CD14-positive monocyte (primary cell): ENCODE measurements around the gene CFAP157. TPM values are rescaled to one million over a fixed set of nuclear protein-coding genes. Genes with fewer than 3 reads are reported as not detected.
"Not testable (repeated sequence)": the region's sequence is repeated elsewhere in the genome, so short reads cannot be mapped to it uniquely, and the experiment has no call there.

Experiments used
- DNase-seq, 3 donors: peaks; one replicate each; pipeline ENCODE4 v3.0.0-alpha.2; 2011 to 2022
- H2AFZ ChIP-seq: 2 replicates; pipeline ENCODE4 v1.6.0; 2012; ENCODE audit warnings: mild to moderate bottlenecking, low read depth, low read length, inconsistent platforms; ENCODE audit not compliant: insufficient read depth, poor library complexity, severe bottlenecking
- H3K27ac ChIP-seq, 2 donors: 1 replicate in 1 of 2; 2 replicates in 1 of 2; pipeline ENCODE4 v1.5.1; 2012 to 2013; ENCODE audit warnings: low read length in 2 of 2, control low read depth in 1 of 2, inconsistent platforms in 1 of 2, low read depth in 1 of 2, mild to moderate bottlenecking in 1 of 2
- H3K27me3 ChIP-seq, 2 donors: one replicate each; pipeline versions ENCODE4 v1.6.0 to v1.6.1; 2011 to 2013; ENCODE audit warnings: low read length in 2 of 2; ENCODE audit not compliant: control insufficient read depth in 2 of 2, insufficient read depth in 2 of 2
- H3K36me3 ChIP-seq, 2 donors: replicated peaks in 1 of 2; 1 replicate in 1 of 2; 2 replicates in 1 of 2; pipeline versions ENCODE4 v1.5.1 to v1.6.1; 2012 to 2013; ENCODE audit warnings: low read length in 2 of 2, control low read depth in 1 of 2, inconsistent platforms in 1 of 2, mild to moderate bottlenecking in 1 of 2; ENCODE audit not compliant: insufficient read depth in 2 of 2, control insufficient read depth in 1 of 2
- H3K4me1 ChIP-seq, 2 donors: 1 replicate in 1 of 2; 2 replicates in 1 of 2; pipeline versions ENCODE4 v1.5.1 to v1.6.1; 2012 to 2013; ENCODE audit warnings: low read length in 2 of 2, control low read depth in 1 of 2, inconsistent platforms in 1 of 2, mild to moderate bottlenecking in 1 of 2, moderate library complexity in 1 of 2; ENCODE audit not compliant: insufficient read depth in 2 of 2, control insufficient read depth in 1 of 2
- H3K4me2 ChIP-seq: replicated peaks from 2 replicates; pipeline ENCODE3; 2012; ENCODE audit warnings: low read length, moderate library complexity, mild to moderate bottlenecking; ENCODE audit not compliant: poor library complexity, severe bottlenecking; ENCODE audit errors: extremely low read depth
- H3K4me3 ChIP-seq, 3 experiments: fragments of 200-600 bp in 1 of 3; sonication (generic) in 1 of 3; replicated peaks in 1 of 3; 1 replicate in 2 of 3; 2 replicates in 1 of 3; pipeline ENCODE4 v1.5.1; 2011 to 2013; ENCODE audit warnings: low read length in 3 of 3, mild to moderate bottlenecking in 3 of 3, control low read depth in 2 of 3, low read depth in 2 of 3, inconsistent platforms in 1 of 3, moderate library complexity in 1 of 3
- H3K79me2 ChIP-seq: 2 replicates; pipeline ENCODE4 v1.6.0; 2012; ENCODE audit warnings: mild to moderate bottlenecking, control low read depth, inconsistent platforms, low read length, moderate library complexity; ENCODE audit not compliant: insufficient read depth
- H3K9ac ChIP-seq: 2 replicates; pipeline ENCODE4 v1.6.0; 2017; ENCODE audit warnings: low read length, mild to moderate bottlenecking; ENCODE audit not compliant: insufficient read depth, poor library complexity, severe bottlenecking
- H3K9me3 ChIP-seq, 2 donors: replicated peaks in 1 of 2; 1 replicate in 1 of 2; 2 replicates in 1 of 2; pipeline versions ENCODE4 v1.5.1 to v1.6.1; 2012 to 2013; ENCODE audit warnings: low read length in 2 of 2, control low read depth in 1 of 2; ENCODE audit not compliant: control insufficient read depth in 1 of 2, insufficient read depth in 1 of 2
- H4K20me1 ChIP-seq: 2 replicates; pipeline ENCODE4 v1.6.0; 2012; ENCODE audit warnings: mild to moderate bottlenecking, low read length, control low read depth, moderate library complexity; ENCODE audit not compliant: insufficient read depth
- H3K27ac Mint-ChIP-seq, 7 donors: one replicate each; pipeline ENCODE4 v1.8.0; 2020; ENCODE audit warnings: mild to moderate bottlenecking in 7 of 7, mixed read lengths in 7 of 7, moderate library complexity in 6 of 7, inconsistent platforms in 2 of 7
- H3K27me3 Mint-ChIP-seq, 3 donors: one replicate each; pipeline ENCODE4 v1.8.0; 2021 to 2022; ENCODE audit warnings: low read depth in 3 of 3, mild to moderate bottlenecking in 3 of 3, mixed read lengths in 3 of 3, moderate library complexity in 3 of 3, inconsistent platforms in 1 of 3
- H3K36me3 Mint-ChIP-seq, 2 donors: one replicate each; pipeline ENCODE4 v1.8.0; 2020; ENCODE audit warnings: mixed read lengths in 2 of 2, inconsistent platforms in 1 of 2, mild to moderate bottlenecking in 1 of 2
- H3K4me1 Mint-ChIP-seq: one replicate; pipeline ENCODE4 v1.8.0; 2020; ENCODE audit warnings: mild to moderate bottlenecking, mixed read lengths
- H3K4me3 Mint-ChIP-seq, 2 donors: one replicate each; pipeline ENCODE4 v1.8.0; 2020; ENCODE audit warnings: mild to moderate bottlenecking in 2 of 2, mixed read lengths in 2 of 2, moderate library complexity in 1 of 2
- H3K9me3 Mint-ChIP-seq, 7 donors: one replicate each; pipeline ENCODE4 v1.8.0; 2020 to 2022; ENCODE audit warnings: mixed read lengths in 7 of 7, mild to moderate bottlenecking in 6 of 7, moderate library complexity in 6 of 7, inconsistent platforms in 2 of 7
- WGBS: methylation state at CpG from one replicate; pipeline ENCODE4 v1.1.5; 2013; ENCODE audit warnings: missing lambda C conversion rate; ENCODE audit not compliant: insufficient coverage; 5-methylcytosine and 5-hydroxymethylcytosine counted together
- intact Hi-C, 2 donors: fragments of 100-400 bp; cut with micrococcal nuclease; formaldehyde crosslinking; loops; one replicate each; pipeline versions ENCODE4 v1.15.0 to v1.15.1; 2023
- polyA plus RNA-seq, 3 donors: library from polyadenylated mRNA; depleted of rRNA in 1 of 3; unstranded in 2 of 3; stranded (reverse) in 1 of 3; fragments of 300-500 nt in 2 of 3; fragments of >200 nt in 1 of 3; fragmentation: Illumina TruSeq in 2 of 3; gene quantifications; 1 replicate in 2 of 3; 2 replicates in 1 of 3; pipeline ENCODE4 v1.2.3, GENCODE V29; 2012 to 2021
- TF ChIP-seq, protein P1 (sequence below): fragments of 200-600 bp; IDR thresholded peaks from one replicate; pipeline ENCODE4 v1.8.0; 2022; ENCODE audit warnings: antibody characterized with exemption, mild to moderate bottlenecking

CFAP157 gene
- polyA plus RNA-seq, 3 donors = 0.06 to 0.09 TPM; not detected in 1

DNA sequence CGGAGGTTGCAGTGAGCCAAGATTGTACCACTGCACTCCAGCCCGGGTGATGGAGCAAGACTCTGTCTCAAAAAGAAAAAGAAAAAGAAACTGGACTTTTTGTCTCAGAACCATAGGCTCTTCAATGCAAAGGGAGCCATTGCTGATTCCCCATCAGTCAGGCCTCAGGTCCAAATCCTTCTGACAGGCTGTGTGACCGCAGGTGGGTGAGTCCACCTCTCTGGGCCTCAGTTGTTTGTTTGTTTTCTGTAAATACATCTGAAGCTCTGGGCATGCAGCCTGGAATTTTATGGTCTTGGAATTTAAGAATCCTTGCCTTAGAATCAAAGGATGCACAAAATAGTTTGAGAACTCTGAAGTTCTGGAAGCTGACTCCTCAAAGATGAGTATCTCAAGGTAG, 49.4 kb downstream of the CFAP157 start:
- H3K4me2 ChIP-seq = no peak overlapping the region
- Mint-ChIP-seq H3K4me3 (no peak overlapping the region), H3K9me3 (no peaks in the 10 kb centered on the region), H3K36me3 (peaks cover 41 to 85% of the 10 kb centered on the region in 2 donors), H3K27me3 (peaks cover 0 to 1% (median 1%) of the 10 kb centered on the region in 3 donors), H3K27ac (no peak overlapping the region), H3K4me1 (no peaks in the 10 kb centered on the region)
- peaks cover 69% of the 10 kb centered on the region for H3K79me2 ChIP-seq
- WGBS = 100% methylated on average over 3 of the region's 3 CpGs
- H3K36me3 ChIP-seq = peaks cover 56 to 92% of the 10 kb centered on the region in 2 donors
- H3K4me1 ChIP-seq = no peaks in the 10 kb centered on the region
- H3K9me3 ChIP-seq = no peaks in the 10 kb centered on the region
- peaks cover 96% of the 10 kb centered on the region for H4K20me1 ChIP-seq
- intact Hi-C loops = no loop called here
- no peak overlapping the region for H3K9ac ChIP-seq
- H3K27me3 ChIP-seq = no peaks in the 10 kb centered on the region
- no peak for DNase-seq
- no peak overlapping the region for H3K27ac ChIP-seq
- no peak overlapping the region for H2AFZ ChIP-seq
- no peak overlapping the region for H3K4me3 ChIP-seq
- TF ChIP-seq, protein P1, sequence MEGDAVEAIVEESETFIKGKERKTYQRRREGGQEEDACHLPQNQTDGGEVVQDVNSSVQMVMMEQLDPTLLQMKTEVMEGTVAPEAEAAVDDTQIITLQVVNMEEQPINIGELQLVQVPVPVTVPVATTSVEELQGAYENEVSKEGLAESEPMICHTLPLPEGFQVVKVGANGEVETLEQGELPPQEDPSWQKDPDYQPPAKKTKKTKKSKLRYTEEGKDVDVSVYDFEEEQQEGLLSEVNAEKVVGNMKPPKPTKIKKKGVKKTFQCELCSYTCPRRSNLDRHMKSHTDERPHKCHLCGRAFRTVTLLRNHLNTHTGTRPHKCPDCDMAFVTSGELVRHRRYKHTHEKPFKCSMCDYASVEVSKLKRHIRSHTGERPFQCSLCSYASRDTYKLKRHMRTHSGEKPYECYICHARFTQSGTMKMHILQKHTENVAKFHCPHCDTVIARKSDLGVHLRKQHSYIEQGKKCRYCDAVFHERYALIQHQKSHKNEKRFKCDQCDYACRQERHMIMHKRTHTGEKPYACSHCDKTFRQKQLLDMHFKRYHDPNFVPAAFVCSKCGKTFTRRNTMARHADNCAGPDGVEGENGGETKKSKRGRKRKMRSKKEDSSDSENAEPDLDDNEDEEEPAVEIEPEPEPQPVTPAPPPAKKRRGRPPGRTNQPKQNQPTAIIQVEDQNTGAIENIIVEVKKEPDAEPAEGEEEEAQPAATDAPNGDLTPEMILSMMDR = no peak

DNA sequence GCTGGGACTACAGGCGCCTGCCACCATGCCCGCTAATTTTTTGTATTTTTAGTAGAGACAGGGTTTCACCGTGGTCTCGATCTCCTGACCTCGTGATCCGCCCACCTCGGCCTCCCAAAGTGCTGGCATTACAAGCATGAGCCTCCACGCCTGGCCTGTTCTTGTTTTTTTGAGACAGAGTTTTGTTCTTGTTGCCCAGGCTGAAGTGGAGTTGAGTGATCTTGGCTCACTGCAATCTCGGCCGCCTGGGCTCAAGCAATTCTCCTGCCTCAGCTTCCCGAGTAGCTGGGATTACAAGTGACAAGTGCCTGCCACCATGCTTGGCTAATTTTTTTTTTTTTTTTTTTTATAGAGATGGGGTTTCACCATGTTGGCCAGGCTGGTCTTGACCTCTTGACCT, 50.0 kb downstream of the CFAP157 start:
- Mint-ChIP-seq H3K27ac (peak overlapping the region in 1 of 7 donors; percentile 15), H3K36me3 (peaks cover 37 to 85% of the 10 kb centered on the region in 2 donors)
- H3K4me1 ChIP-seq, H3K9me3 Mint-ChIP-seq, H3K27me3 Mint-ChIP-seq, H3K4me3 Mint-ChIP-seq, DNase-seq, H3K4me1 Mint-ChIP-seq, H3K4me2 ChIP-seq, H3K9me3 ChIP-seq, H2AFZ ChIP-seq, intact Hi-C loops, H3K27ac ChIP-seq, H3K4me3 ChIP-seq, H3K9ac ChIP-seq, H3K27me3 ChIP-seq: not testable (repeated sequence)
- 93% methylated on average over 8 of the region's 11 CpGs for WGBS
- Histone ChIP-seq H4K20me1 (peaks cover 96% of the 10 kb centered on the region), H3K36me3 (peaks cover 56 to 92% of the 10 kb centered on the region in 2 donors), H3K79me2 (peaks cover 70% of the 10 kb centered on the region)
